GM20000 (cell line): ENCODE measurements around the gene LPP.

Experiments
- DNase-seq: peaks from one replicate; pipeline ENCODE4 v3.0.0; 2012; ENCODE audit warnings: low spot score
- TF ChIP-seq, protein P1 (sequence below): IDR thresholded peaks from 2 replicates; pipeline ENCODE4 v1.5.1; 2012; ENCODE audit warnings: mild to moderate bottlenecking, control low read depth; ENCODE audit errors: extremely low read depth, missing control alignments

Gene LPP

GRCh38 chr3:188113756-188114155, 40.2 kb upstream of the LPP start:
- TF ChIP-seq, protein P1, sequence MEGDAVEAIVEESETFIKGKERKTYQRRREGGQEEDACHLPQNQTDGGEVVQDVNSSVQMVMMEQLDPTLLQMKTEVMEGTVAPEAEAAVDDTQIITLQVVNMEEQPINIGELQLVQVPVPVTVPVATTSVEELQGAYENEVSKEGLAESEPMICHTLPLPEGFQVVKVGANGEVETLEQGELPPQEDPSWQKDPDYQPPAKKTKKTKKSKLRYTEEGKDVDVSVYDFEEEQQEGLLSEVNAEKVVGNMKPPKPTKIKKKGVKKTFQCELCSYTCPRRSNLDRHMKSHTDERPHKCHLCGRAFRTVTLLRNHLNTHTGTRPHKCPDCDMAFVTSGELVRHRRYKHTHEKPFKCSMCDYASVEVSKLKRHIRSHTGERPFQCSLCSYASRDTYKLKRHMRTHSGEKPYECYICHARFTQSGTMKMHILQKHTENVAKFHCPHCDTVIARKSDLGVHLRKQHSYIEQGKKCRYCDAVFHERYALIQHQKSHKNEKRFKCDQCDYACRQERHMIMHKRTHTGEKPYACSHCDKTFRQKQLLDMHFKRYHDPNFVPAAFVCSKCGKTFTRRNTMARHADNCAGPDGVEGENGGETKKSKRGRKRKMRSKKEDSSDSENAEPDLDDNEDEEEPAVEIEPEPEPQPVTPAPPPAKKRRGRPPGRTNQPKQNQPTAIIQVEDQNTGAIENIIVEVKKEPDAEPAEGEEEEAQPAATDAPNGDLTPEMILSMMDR = no peak
- DNase-seq = no peak

DNA sequence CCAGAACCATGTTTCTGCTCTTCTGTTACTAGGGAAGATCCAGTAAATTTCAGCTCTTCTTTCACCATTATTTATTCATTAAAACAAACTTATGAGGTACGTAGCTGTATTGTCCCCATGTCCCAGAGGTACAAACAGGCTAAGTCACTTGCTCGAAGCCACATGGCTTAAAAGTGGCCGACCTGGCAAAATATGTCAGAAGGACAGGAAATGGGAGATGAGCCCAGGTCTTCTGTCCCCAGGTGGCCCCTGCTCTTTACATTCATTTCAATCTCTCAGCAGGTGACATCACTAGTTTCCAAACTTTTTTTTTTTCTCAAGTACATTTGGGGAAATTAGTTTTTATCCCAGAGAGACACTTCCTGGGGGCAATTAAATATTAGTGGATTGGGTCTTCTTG, 34.1 kb upstream of the LPP start:
- DNase-seq = no peak
- TF ChIP-seq, protein P1 = no peak

- no peak for DNase-seq
- TF ChIP-seq, protein P1 = no peak
These were observed 31.3 kb upstream of the LPP start for GRCh38 chr3:188122571-188123169.

- DNase-seq = no peak
- TF ChIP-seq, protein P1 = no peak
These were observed 30.6 kb upstream of the LPP start for GRCh38 chr3:188123170-188123905.

- TF ChIP-seq, protein P1 = no peak
- no peak for DNase-seq
These were observed 29.8 kb upstream of the LPP start for GRCh38 chr3:188124184-188124583.

GRCh38 chr3:188125076-188125475, 28.9 kb upstream of the LPP start:
- TF ChIP-seq, protein P1 = no peak
- no peak for DNase-seq

GRCh38 chr3:188126276-188126675, 27.7 kb upstream of the LPP start:
- no peak for DNase-seq
- TF ChIP-seq, protein P1 = no peak
